HepG2 (cell line): ENCODE data around the gene SLC6A5. TPM values are rescaled to one million over a fixed set of nuclear protein-coding genes. Genes with fewer than 3 reads are reported as not detected.

Source experiments
- ATAC-seq: fragments of 200-7000 bp; cut with Tn5 transposase; 3 replicates; pipeline ENCODE4 v1.9.1; 2020; ENCODE audit warnings: mild to moderate bottlenecking, moderate library complexity
- BruUV-seq: library from RNA; stranded (reverse); fragments of 400-500 nt; replicated peaks from 2 replicates; lab custom pipeline; 2021; lab: Mats Ljungman, UMichigan
- CTCF ChIA-PET: fragments of 300-600 bp; formaldehyde crosslinking; extraction: SDS; loops from one replicate; lab custom pipeline; 2021; ENCODE audit warnings: low total read pairs, inconsistent platforms, low intra/inter-chr PET ratio; lab: Yijun Ruan, JAX
- POLR2A ChIA-PET: fragments of 350-600 bp; sonication (Branson Sonifier 250); formaldehyde crosslinking; loops from one replicate; lab custom pipeline; 2020; ENCODE audit warnings: antibody characterized with exemption, inconsistent platforms; lab: Yijun Ruan, JAX
- DNase-seq: peaks from one replicate; pipeline ENCODE4 v3.0.0-alpha.2; 2015; ENCODE audit warnings: low spot score
- FAIRE-seq: peaks from 3 replicates; lab custom pipeline; 2011; peaks lifted over from hg19 to GRCh38; lab: Jason Lieb, UNC
- H2AFZ ChIP-seq: one replicate; pipeline ENCODE4 v1.6.1; 2011; ENCODE audit warnings: low read length, inconsistent platforms
- H3K27ac ChIP-seq: fragments of 300-600 bp; 3 replicates; pipeline ENCODE4 v1.8.0; 2011; ENCODE audit warnings: mixed run types, mild to moderate bottlenecking, mixed read lengths, low read length, inconsistent platforms; ENCODE audit not compliant: insufficient read depth; ENCODE audit errors: extremely low read length
- H3K27me3 ChIP-seq, 2 experiments: fragments of 200-600 bp in 1 of 2; 2 replicates in 1 of 2; 3 replicates in 1 of 2; pipeline versions ENCODE4 v1.6.0 to v1.8.0; 2011; ENCODE audit warnings: low read length in 2 of 2, mild to moderate bottlenecking in 2 of 2, moderate library complexity in 2 of 2, inconsistent platforms in 1 of 2; ENCODE audit not compliant: insufficient read depth in 2 of 2, control insufficient read depth in 1 of 2
- H3K36me3 ChIP-seq, 2 experiments: fragments of 200-600 bp in 1 of 2; replicated peaks in 1 of 2; 2 replicates in 1 of 2; 3 replicates in 1 of 2; pipeline versions ENCODE4 v1.5.1 to v1.8.0; 2011; ENCODE audit warnings: low read length in 2 of 2, inconsistent platforms in 1 of 2; ENCODE audit not compliant: insufficient read depth in 2 of 2, control insufficient read depth in 1 of 2
- H3K4me1 ChIP-seq: 2 replicates; pipeline ENCODE4 v1.5.1; 2012; ENCODE audit warnings: low read length, inconsistent platforms; ENCODE audit not compliant: insufficient read depth
- H3K4me2 ChIP-seq: 2 replicates; pipeline ENCODE4 v1.6.0; 2011; ENCODE audit warnings: low read depth, low read length, inconsistent platforms
- H3K4me3 ChIP-seq, 3 experiments: fragments of 200-600 bp in 1 of 3; sonication (generic), shearing (Covaris generic) in 1 of 3; replicated peaks in 1 of 3; 2 replicates each; pipeline ENCODE4 v1.5.1; 2011 to 2016; ENCODE audit warnings: low read length in 3 of 3, inconsistent platforms in 2 of 3, low read depth in 2 of 3, mild to moderate bottlenecking in 2 of 3, control low read depth in 1 of 3, mixed read lengths in 1 of 3; ENCODE audit not compliant: insufficient read depth in 1 of 3
- H3K79me2 ChIP-seq: one replicate; pipeline ENCODE4 v1.6.1; 2011; ENCODE audit warnings: low read length, inconsistent platforms; ENCODE audit not compliant: insufficient read depth
- H3K9ac ChIP-seq: 2 replicates; pipeline ENCODE4 v1.6.0; 2011; ENCODE audit warnings: mild to moderate bottlenecking, low read depth, low read length, inconsistent platforms; ENCODE audit not compliant: insufficient read depth
- H3K9me3 ChIP-seq: 2 replicates; pipeline ENCODE4 v1.5.1; 2012; ENCODE audit warnings: mild to moderate bottlenecking, low read length
- H4K20me1 ChIP-seq: 2 replicates; pipeline ENCODE4 v1.6.0; 2011; ENCODE audit warnings: inconsistent platforms, mild to moderate bottlenecking, low read length, moderate library complexity; ENCODE audit not compliant: insufficient read depth
- AFF4 ChIP-seq: sonication (generic); formaldehyde crosslinking; IDR thresholded peaks from 2 replicates; pipeline ENCODE4 v1.4.0; 2020; ENCODE audit warnings: missing genetic modification reagents
- ARNT ChIP-seq: fragments of 450-650 bp; IDR thresholded peaks from 2 replicates; pipeline ENCODE4 v1.6.1; 2017
- GLI4 ChIP-seq: sonication (generic); formaldehyde crosslinking; IDR thresholded peaks from 2 replicates; pipeline ENCODE4 v1.5.1; 2020; ENCODE audit warnings: missing genetic modification reagents, mild to moderate bottlenecking, moderate library complexity, borderline replicate concordance
- TCF7 ChIP-seq: sonication (generic); IDR thresholded peaks from 2 replicates; pipeline ENCODE4 v1.6.1; 2016; ENCODE audit warnings: antibody characterized with exemption, low read depth
- TIGD3 ChIP-seq: sonication (generic); formaldehyde crosslinking; IDR thresholded peaks from 2 replicates; pipeline ENCODE4 v1.5.1; 2020; ENCODE audit warnings: mild to moderate bottlenecking, missing genetic modification reagents, borderline replicate concordance
- ZBTB7B ChIP-seq: sonication (generic); formaldehyde crosslinking; IDR thresholded peaks from 2 replicates; pipeline ENCODE4 v1.4.0; 2020; ENCODE audit warnings: missing genetic modification reagents
- ZNF12 ChIP-seq: sonication (generic); formaldehyde crosslinking; IDR thresholded peaks from 2 replicates; pipeline ENCODE4 v1.5.0; 2020; ENCODE audit warnings: missing genetic modification reagents
- ZNF121 ChIP-seq: sonication (generic); formaldehyde crosslinking; IDR thresholded peaks from 2 replicates; pipeline ENCODE4 v1.5.0; 2020; ENCODE audit warnings: mild to moderate bottlenecking, missing genetic modification reagents
- ZNF333 ChIP-seq: sonication (generic); formaldehyde crosslinking; IDR thresholded peaks from 2 replicates; pipeline ENCODE4 v1.4.0; 2020; ENCODE audit warnings: mild to moderate bottlenecking, missing genetic modification reagents, borderline replicate concordance
- ZNF569 ChIP-seq: sonication (generic); formaldehyde crosslinking; IDR thresholded peaks from 2 replicates; pipeline ENCODE4 v1.5.0; 2020; ENCODE audit warnings: mild to moderate bottlenecking, missing genetic modification reagents, moderate library complexity, borderline replicate concordance
- ZNF883 ChIP-seq: sonication (generic); formaldehyde crosslinking; IDR thresholded peaks from 2 replicates; pipeline ENCODE4 v1.5.1; 2020; ENCODE audit warnings: mild to moderate bottlenecking, missing genetic modification reagents; ENCODE audit errors: not compliant biosample characterization
- WGBS: methylation state at CpG from one replicate; pipeline ENCODE4 v1.1.6; 2017; ENCODE audit warnings: low lambda C conversion rate; 5-methylcytosine and 5-hydroxymethylcytosine counted together
- in situ Hi-C: cut with HindIII; loops from 2 replicates; pipeline ENCODE4 v1.10.0; 2017; ENCODE audit warnings: low pct_unique_long_range_greater_than_20kb; ENCODE audit not compliant: extremely low pct_ligation_motif_present
- intact Hi-C: fragments of 100-400 bp; cut with micrococcal nuclease; formaldehyde crosslinking; loops from one replicate; pipeline ENCODE4 v1.10.0; 2022; ENCODE audit not compliant: unreplicated experiment
- polyA plus RNA-seq, 8 experiments: library from polyadenylated mRNA; depleted of rRNA in 3 of 8; stranded (reverse) in 7 of 8; unstranded in 1 of 8; fragments of >200 nt; fragmentation: Illumina TruSeq in 4 of 8; extraction: Trizol in 4 of 8; gene quantifications; 2 replicates each; pipeline versions ENCODE4 v1.2.1 to v1.2.3, GENCODE V29; 2011 to 2016; ENCODE audit warnings: low read depth in 4 of 8, missing spikeins in 1 of 8, mixed read lengths in 1 of 8; ENCODE audit not compliant: insufficient read depth in 1 of 8
- total RNA-seq, 5 experiments: library from RNA; depleted of rRNA; stranded (reverse); fragments of >200 nt; fragmentation: Illumina TruSeq; extraction: Trizol; gene quantifications; 2 replicates each; pipeline ENCODE4 v1.2.3, GENCODE V29; 2016; ENCODE audit warnings: low read depth in 1 of 5
- TF ChIP-seq, protein P1 (sequence below): sonication (generic); formaldehyde crosslinking; IDR thresholded peaks from 2 replicates; pipeline ENCODE4 v1.9.0; 2022; ENCODE audit warnings: low read depth, missing genetic modification reagents

SLC6A5 gene
- total and polyA plus RNA-seq, 2 of the 13 experiments (the other 11 are each of a cell fraction or from before 2014, with no cell fraction given) = not detected

DNA sequence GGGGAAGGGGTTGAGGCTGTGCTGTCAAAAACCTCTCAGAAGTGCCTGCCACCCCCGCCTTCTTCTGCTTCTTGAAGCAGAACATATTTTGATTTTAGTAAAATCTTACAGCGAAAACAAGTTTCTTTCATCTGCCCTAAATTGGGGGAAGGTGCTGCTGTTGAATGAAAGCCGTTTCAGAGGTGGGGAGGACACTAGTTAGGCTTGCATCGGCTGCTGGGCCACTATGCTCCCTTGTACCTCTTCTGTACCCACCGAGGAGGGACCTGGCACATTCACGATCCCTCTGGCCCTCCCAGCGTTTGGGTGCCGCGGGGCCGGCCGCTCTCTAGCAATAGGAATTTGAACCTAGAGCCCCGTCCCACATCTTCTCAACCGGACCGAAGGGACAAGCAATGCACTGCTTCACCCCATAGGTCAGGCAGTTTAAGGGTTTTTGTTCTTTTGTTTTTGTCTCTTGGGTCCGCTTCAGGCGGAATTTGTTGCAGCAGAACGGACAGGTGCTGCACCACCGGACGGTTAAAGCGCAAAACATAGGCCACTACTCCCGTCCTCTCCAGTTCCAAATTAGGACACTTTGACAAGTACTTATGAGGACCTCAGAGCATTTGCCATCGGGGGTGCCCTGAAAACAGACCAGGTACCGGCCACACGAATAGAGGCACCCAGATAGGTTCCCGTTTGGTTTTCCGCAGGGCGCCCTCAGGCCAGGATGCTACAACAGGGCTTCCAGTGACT lies 5.6 kb downstream of the SLC6A5 start:
- H3K4me1 ChIP-seq = peaks cover 5% of the 10 kb centered on the region; the same call in 1 of the 2 replicates
- no peak overlapping the region for H3K27ac ChIP-seq
- WGBS = 34% methylated on average over 18 of the region's 27 CpGs
- ATAC-seq (no peak), FAIRE-seq (no peak), DNase-seq (no peak)
- H3K4me2 ChIP-seq = no peak overlapping the region
- no peak overlapping the region for H3K4me3 ChIP-seq
- H3K36me3 ChIP-seq = no peaks in the 10 kb centered on the region
- no peaks in the 10 kb centered on the region for H3K79me2 ChIP-seq
- intact Hi-C loops = no loop called here
- in situ Hi-C loops = loop anchor here (5.0 to 25.0 kb wide), 2 partner anchors 218 to 468 kb away; partner anchors contain the start of gene PRMT3
- no peaks in the 10 kb centered on the region for H3K9me3 ChIP-seq
- ChIA-PET POLR2A (no interaction called here), CTCF (no interaction called here)
- no TSS peak for BruUV-seq
- no peak overlapping the region for H3K9ac ChIP-seq
- no peaks in the 10 kb centered on the region for H4K20me1 ChIP-seq
- H3K27me3 ChIP-seq = peaks cover 0 to 58% of the 10 kb centered on the region in 2 experiments
- no peak overlapping the region for H2AFZ ChIP-seq
- no peak for TF ChIP-seq ARNT
- no peak for TF ChIP-seq AFF4
- TF ChIP-seq ZNF12 (CRISPR knock-in tag) = no peak
- no peak for TF ChIP-seq ZNF333 (CRISPR knock-in tag)
- no peak for TF ChIP-seq ZNF569 (CRISPR knock-in tag)
- no peak for TF ChIP-seq ZNF121 (CRISPR knock-in tag)
- no peak for TF ChIP-seq ZNF883 (CRISPR knock-in tag)
- TF ChIP-seq GLI4 (CRISPR knock-in tag) = no peak
- TF ChIP-seq ZBTB7B (CRISPR knock-in tag) = no peak
- TF ChIP-seq, protein P1, sequence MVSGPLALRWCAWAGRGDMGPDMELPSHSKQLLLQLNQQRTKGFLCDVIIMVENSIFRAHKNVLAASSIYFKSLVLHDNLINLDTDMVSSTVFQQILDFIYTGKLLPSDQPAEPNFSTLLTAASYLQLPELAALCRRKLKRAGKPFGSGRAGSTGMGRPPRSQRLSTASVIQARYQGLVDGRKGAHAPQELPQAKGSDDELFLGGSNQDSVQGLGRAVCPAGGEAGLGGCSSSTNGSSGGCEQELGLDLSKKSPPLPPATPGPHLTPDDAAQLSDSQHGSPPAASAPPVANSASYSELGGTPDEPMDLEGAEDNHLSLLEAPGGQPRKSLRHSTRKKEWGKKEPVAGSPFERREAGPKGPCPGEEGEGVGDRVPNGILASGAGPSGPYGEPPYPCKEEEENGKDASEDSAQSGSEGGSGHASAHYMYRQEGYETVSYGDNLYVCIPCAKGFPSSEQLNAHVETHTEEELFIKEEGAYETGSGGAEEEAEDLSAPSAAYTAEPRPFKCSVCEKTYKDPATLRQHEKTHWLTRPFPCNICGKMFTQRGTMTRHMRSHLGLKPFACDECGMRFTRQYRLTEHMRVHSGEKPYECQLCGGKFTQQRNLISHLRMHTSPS (CRISPR knock-in tag) = no peak
- no peak for TF ChIP-seq TCF7
- TF ChIP-seq TIGD3 = no peak
